ENCODE results near the gene DNAJC28.

The DNAJC28 gene

DNA sequence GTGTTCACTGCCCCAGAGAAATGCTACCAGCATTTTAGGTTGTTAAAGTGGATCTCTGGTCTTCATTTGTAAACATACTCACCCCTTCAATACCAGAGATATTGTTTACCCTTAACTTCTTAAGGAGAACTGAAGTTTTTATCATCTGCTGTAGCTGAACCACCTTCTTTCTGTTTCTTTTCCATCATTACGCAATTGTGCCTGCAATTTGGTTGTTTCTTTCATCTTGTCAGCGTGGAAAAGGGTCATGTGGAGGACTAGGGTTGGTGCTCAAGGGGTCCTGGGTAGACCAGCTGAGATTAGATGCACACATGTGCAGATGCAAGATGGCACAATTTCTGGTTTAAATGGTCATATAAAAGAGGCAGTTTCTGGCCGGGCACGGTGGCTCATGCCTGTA lies 27.4 kb upstream of the DNAJC28 start:
- no CpG with 5 or more reads among the region's 4 CpGs for WGBS, 2 donors (ENCODE audit: extremely low coverage in 2 of 2, insufficient read length in 2 of 2, insufficient replicate concordance in 1 of 2)
- Histone ChIP-seq H3K27me3 (ENCODE audit: control insufficient read depth in 3 of 3, insufficient read depth in 3 of 3, low read depth in 1 of 3, low read length in 3 of 3) (no peaks in the 10 kb centered on the region), H4K91ac (ENCODE audit: low read depth, low read length, poor library complexity) (no peak overlapping the region)

DNA sequence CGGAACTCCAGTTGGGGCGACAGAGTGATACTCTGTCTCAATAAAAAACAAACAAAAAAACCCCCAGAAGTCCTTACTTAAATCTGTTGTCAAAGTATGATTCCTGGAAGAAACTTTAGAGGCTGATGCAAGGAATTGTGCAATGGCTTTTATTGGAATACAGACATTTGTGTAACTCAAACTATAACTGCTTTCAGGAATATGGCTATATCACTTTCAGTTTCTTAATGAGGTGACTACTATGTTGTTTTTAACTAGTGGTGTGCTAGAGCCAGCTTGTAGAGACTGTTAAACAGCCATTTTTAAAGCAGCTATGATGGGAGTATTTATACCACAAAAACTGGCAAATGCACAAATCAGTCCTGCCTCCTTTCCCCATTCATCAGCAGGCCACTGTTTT lies 22.7 kb upstream of the DNAJC28 start:
- H3K14ac ChIP-seq (ENCODE audit: low read length): no peak overlapping the region
- no peak for DNase-seq (ENCODE audit: low spot score)

More for the DNA sequence above, 27.4 kb upstream of the DNAJC28 start:
- Histone ChIP-seq H3K27ac (replicated peaks; ENCODE audit: low read length) (no peak overlapping the region), H3K23ac (ENCODE audit: low read depth, low read length, poor library complexity) (no peak overlapping the region), H3K79me1 (ENCODE audit: low read depth, low read length) (no peaks in the 10 kb centered on the region), H3K4ac (ENCODE audit: low read length) (no peak overlapping the region), H3K4me3 (ENCODE audit: low read length in 2 of 2) (no peak overlapping the region), H3K36me3 (replicated peaks in 1 of 2; ENCODE audit: control insufficient read depth in 2 of 2, insufficient read depth in 2 of 2, low read length in 2 of 2) (peaks cover 17 to 92% of the 10 kb centered on the region in 2 donors), H2BK12ac (ENCODE audit: low read length) (no peak overlapping the region), H3K9me3 (replicated peaks in 1 of 2; ENCODE audit: control insufficient read depth in 2 of 2, insufficient read depth in 1 of 2, low read depth in 1 of 2, low read length in 2 of 2) (no peaks in the 10 kb centered on the region), H2BK5ac (ENCODE audit: low read length) (no peak overlapping the region), H3K4me2 (ENCODE audit: insufficient read depth, low read length, poor library complexity, severe bottlenecking) (no peak overlapping the region), H3K18ac (ENCODE audit: low read length) (no peak overlapping the region), H2AFZ (ENCODE audit: low read length) (no peak overlapping the region), H2BK15ac (ENCODE audit: low read length) (no peak overlapping the region), H2BK120ac (ENCODE audit: low read depth, low read length) (no peak overlapping the region), H3K4me1 (ENCODE audit: control insufficient read depth in 2 of 2, insufficient read depth in 1 of 2, low read depth in 1 of 2, low read length in 2 of 2) (no peaks in the 10 kb centered on the region), H4K8ac (ENCODE audit: low read depth, low read length) (no peak overlapping the region), H3K14ac (ENCODE audit: low read length) (no peak overlapping the region), H2AK5ac (ENCODE audit: low read depth, low read length) (no peak overlapping the region), H3K9ac (ENCODE audit: low read depth, low read length, poor library complexity) (no peak overlapping the region)
- no peak for DNase-seq (ENCODE audit: low spot score)

DNA sequence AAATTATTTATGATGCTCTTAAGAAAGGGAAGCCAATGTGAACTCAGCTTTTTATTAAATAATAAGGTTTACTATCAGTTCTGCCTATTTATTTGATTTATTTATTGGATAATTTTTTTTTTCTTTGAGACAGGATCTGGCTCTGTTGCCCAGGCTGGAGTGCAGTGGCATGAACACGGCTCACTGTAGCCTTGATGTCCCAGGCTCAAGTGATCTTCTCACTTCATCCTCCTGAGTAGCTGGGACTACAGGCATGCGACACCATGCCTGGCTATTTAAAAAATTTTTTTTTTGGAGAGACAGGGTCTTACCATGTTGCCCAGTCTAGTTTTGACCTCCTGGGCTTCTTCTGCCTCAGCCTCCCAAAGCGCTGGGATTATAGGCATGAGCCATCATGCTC lies 21.0 kb upstream of the DNAJC28 start:
- Histone ChIP-seq H3K36me3 (replicated peaks in 1 of 2; ENCODE audit: control insufficient read depth in 2 of 2, insufficient read depth in 2 of 2, low read length in 2 of 2) (peaks cover 23 to 97% of the 10 kb centered on the region in 2 donors), H3K18ac (ENCODE audit: low read length) (no peak overlapping the region), H3K9ac (ENCODE audit: low read depth, low read length, poor library complexity) (no peak overlapping the region), H3K9me3 (replicated peaks in 1 of 2; ENCODE audit: control insufficient read depth in 2 of 2, insufficient read depth in 1 of 2, low read depth in 1 of 2, low read length in 2 of 2) (peaks cover 0 to 2% of the 10 kb centered on the region in 2 donors), H2BK5ac (ENCODE audit: low read length) (no peak overlapping the region), H2AK5ac (ENCODE audit: low read depth, low read length) (no peak overlapping the region), H4K91ac (ENCODE audit: low read depth, low read length, poor library complexity) (no peak overlapping the region), H3K4me3 (ENCODE audit: low read length in 2 of 2) (no peak overlapping the region), H3K4me1 (ENCODE audit: control insufficient read depth in 2 of 2, insufficient read depth in 1 of 2, low read depth in 1 of 2, low read length in 2 of 2) (no peaks in the 10 kb centered on the region), H3K27me3 (ENCODE audit: control insufficient read depth in 3 of 3, insufficient read depth in 3 of 3, low read depth in 1 of 3, low read length in 3 of 3) (no peaks in the 10 kb centered on the region), H3K27ac (replicated peaks; ENCODE audit: low read length) (no peak overlapping the region), H2BK15ac (ENCODE audit: low read length) (no peak overlapping the region), H4K8ac (ENCODE audit: low read depth, low read length) (no peak overlapping the region), H2AFZ (ENCODE audit: low read length) (no peak overlapping the region), H2BK12ac (ENCODE audit: low read length) (no peak overlapping the region), H3K4me2 (ENCODE audit: insufficient read depth, low read length, poor library complexity, severe bottlenecking) (no peak overlapping the region), H3K23ac (ENCODE audit: low read depth, low read length, poor library complexity) (no peak overlapping the region), H3K4ac (ENCODE audit: low read length) (no peak overlapping the region), H2BK120ac (ENCODE audit: low read depth, low read length) (no peak overlapping the region), H3K14ac (ENCODE audit: low read length) (no peak overlapping the region), H3K79me1 (ENCODE audit: low read depth, low read length) (no peaks in the 10 kb centered on the region)
- DNase-seq (ENCODE audit: low spot score): no peak
- no CpG with 5 or more reads among the region's 3 CpGs for WGBS, 2 donors (ENCODE audit: extremely low coverage in 2 of 2, insufficient read length in 2 of 2, insufficient replicate concordance in 1 of 2)

More for the DNA sequence above, 22.7 kb upstream of the DNAJC28 start:
- Histone ChIP-seq H2BK5ac (ENCODE audit: low read length) (no peak overlapping the region), H3K27ac (replicated peaks; ENCODE audit: low read length) (no peak overlapping the region), H3K4ac (ENCODE audit: low read length) (no peak overlapping the region), H2AFZ (ENCODE audit: low read length) (no peak overlapping the region), H3K18ac (ENCODE audit: low read length) (no peak overlapping the region), H3K4me3 (ENCODE audit: low read length in 2 of 2) (no peak overlapping the region), H3K4me1 (ENCODE audit: control insufficient read depth in 2 of 2, insufficient read depth in 1 of 2, low read depth in 1 of 2, low read length in 2 of 2) (no peaks in the 10 kb centered on the region), H3K79me1 (ENCODE audit: low read depth, low read length) (no peaks in the 10 kb centered on the region), H3K36me3 (replicated peaks in 1 of 2; ENCODE audit: control insufficient read depth in 2 of 2, insufficient read depth in 2 of 2, low read length in 2 of 2) (peaks cover 27 to 96% of the 10 kb centered on the region in 2 donors), H4K91ac (ENCODE audit: low read depth, low read length, poor library complexity) (no peak overlapping the region), H3K27me3 (ENCODE audit: control insufficient read depth in 3 of 3, insufficient read depth in 3 of 3, low read depth in 1 of 3, low read length in 3 of 3) (no peaks in the 10 kb centered on the region), H2BK120ac (ENCODE audit: low read depth, low read length) (no peak overlapping the region), H2AK5ac (ENCODE audit: low read depth, low read length) (no peak overlapping the region), H3K9ac (ENCODE audit: low read depth, low read length, poor library complexity) (no peak overlapping the region), H4K8ac (ENCODE audit: low read depth, low read length) (no peak overlapping the region), H3K9me3 (replicated peaks in 1 of 2; ENCODE audit: control insufficient read depth in 2 of 2, insufficient read depth in 1 of 2, low read depth in 1 of 2, low read length in 2 of 2) (no peaks in the 10 kb centered on the region), H3K23ac (ENCODE audit: low read depth, low read length, poor library complexity) (no peak overlapping the region), H2BK12ac (ENCODE audit: low read length) (no peak overlapping the region), H2BK15ac (ENCODE audit: low read length) (no peak overlapping the region), H3K4me2 (ENCODE audit: insufficient read depth, low read length, poor library complexity, severe bottlenecking) (no peak overlapping the region)
- no CpG with 5 or more reads among the region's 2 CpGs for WGBS, 2 donors (ENCODE audit: extremely low coverage in 2 of 2, insufficient read length in 2 of 2, insufficient replicate concordance in 1 of 2)

DNA sequence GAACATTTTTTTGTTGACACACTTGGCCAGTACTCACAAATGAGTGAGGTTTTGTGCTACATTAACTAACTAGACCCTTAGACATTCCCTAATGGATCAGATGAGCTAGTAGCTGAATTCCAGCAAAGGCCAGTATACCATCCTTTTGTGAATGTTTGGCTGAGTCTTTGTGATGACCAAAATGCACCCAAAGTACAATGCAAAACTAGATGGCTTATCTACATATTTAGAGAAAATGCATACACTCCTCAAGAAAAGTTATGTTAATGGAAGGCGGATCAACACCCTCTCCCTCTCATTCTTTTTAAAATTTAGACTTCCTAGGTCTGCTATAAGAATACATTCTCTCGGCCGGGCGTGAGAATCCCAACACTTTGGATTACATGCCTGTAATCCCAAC lies 20.1 kb upstream of the DNAJC28 start:
- Histone ChIP-seq H3K4ac (ENCODE audit: low read length) (no peak overlapping the region), H3K18ac (ENCODE audit: low read length) (no peak overlapping the region), H3K79me1 (ENCODE audit: low read depth, low read length) (no peaks in the 10 kb centered on the region), H3K14ac (ENCODE audit: low read length) (no peak overlapping the region), H3K23ac (ENCODE audit: low read depth, low read length, poor library complexity) (no peak overlapping the region), H3K27me3 (ENCODE audit: control insufficient read depth in 3 of 3, insufficient read depth in 3 of 3, low read depth in 1 of 3, low read length in 3 of 3) (no peaks in the 10 kb centered on the region), H2BK12ac (ENCODE audit: low read length) (no peak overlapping the region), H3K36me3 (replicated peaks in 1 of 2; ENCODE audit: control insufficient read depth in 2 of 2, insufficient read depth in 2 of 2, low read length in 2 of 2) (peaks cover 18 to 97% of the 10 kb centered on the region in 2 donors), H4K91ac (ENCODE audit: low read depth, low read length, poor library complexity) (no peak overlapping the region), H2BK5ac (ENCODE audit: low read length) (no peak overlapping the region), H2BK15ac (ENCODE audit: low read length) (no peak overlapping the region), H3K9me3 (replicated peaks in 1 of 2; ENCODE audit: control insufficient read depth in 2 of 2, insufficient read depth in 1 of 2, low read depth in 1 of 2, low read length in 2 of 2) (peaks cover 0 to 8% of the 10 kb centered on the region in 2 donors), H4K8ac (ENCODE audit: low read depth, low read length) (no peak overlapping the region), H2BK120ac (ENCODE audit: low read depth, low read length) (no peak overlapping the region), H3K4me3 (ENCODE audit: low read length in 2 of 2) (no peak overlapping the region), H3K4me1 (ENCODE audit: control insufficient read depth in 2 of 2, insufficient read depth in 1 of 2, low read depth in 1 of 2, low read length in 2 of 2) (no peaks in the 10 kb centered on the region), H3K9ac (ENCODE audit: low read depth, low read length, poor library complexity) (no peak overlapping the region), H2AK5ac (ENCODE audit: low read depth, low read length) (no peak overlapping the region), H2AFZ (ENCODE audit: low read length) (no peak overlapping the region), H3K4me2 (ENCODE audit: insufficient read depth, low read length, poor library complexity, severe bottlenecking) (no peak overlapping the region), H3K27ac (replicated peaks; ENCODE audit: low read length) (no peak overlapping the region)
- DNase-seq (ENCODE audit: low spot score): no peak
- no CpG with 5 or more reads among the region's 4 CpGs for WGBS, 2 donors (ENCODE audit: extremely low coverage in 2 of 2, insufficient read length in 2 of 2, insufficient replicate concordance in 1 of 2)
